ENCODE measurements around the gene SP7. TPM values are rescaled to one million over a fixed set of nuclear protein-coding genes. Genes with fewer than 3 reads are reported as not detected.

Gene SP7
- total and polyA plus RNA-seq, 9 of the 15 experiments (the other 6 are each of a cell fraction or from before 2014, with no cell fraction given), result 0.04 TPM; not detected in 8

- TF ChIP-seq, protein P1, sequence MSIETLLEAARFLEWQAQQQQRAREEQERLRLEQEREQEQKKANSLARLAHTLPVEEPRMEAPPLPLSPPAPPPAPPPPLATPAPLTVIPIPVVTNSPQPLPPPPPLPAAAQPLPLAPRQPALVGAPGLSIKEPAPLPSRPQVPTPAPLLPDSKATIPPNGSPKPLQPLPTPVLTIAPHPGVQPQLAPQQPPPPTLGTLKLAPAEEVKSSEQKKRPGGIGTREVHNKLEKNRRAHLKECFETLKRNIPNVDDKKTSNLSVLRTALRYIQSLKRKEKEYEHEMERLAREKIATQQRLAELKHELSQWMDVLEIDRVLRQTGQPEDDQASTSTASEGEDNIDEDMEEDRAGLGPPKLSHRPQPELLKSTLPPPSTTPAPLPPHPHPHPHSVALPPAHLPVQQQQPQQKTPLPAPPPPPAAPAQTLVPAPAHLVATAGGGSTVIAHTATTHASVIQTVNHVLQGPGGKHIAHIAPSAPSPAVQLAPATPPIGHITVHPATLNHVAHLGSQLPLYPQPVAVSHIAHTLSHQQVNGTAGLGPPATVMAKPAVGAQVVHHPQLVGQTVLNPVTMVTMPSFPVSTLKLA (conservative IDR thresholded peaks at IDR 0.05), result peak in 1 of 2 experiments; percentile 46; a peak in 1 of 4 replicates
- TF ChIP-seq MTA2 (IDR thresholded peaks at IDR 0.05; ENCODE audit: low read depth) (0 out of 2 replicates have a peak, but pooled peaks have one; percentile 25), ETV1 (tag; conservative IDR thresholded peaks at IDR 0.05; ENCODE audit: low read depth) (peak; percentile 87), EP400 (IDR thresholded peaks at IDR 0.05) (peak; percentile 60; the same call in 1 of the 2 replicates), DPF2 (IDR thresholded peaks at IDR 0.05) (peak; percentile 90), MEIS2 (IDR thresholded peaks at IDR 0.05; ENCODE audit: partially characterized antibody) (peak; percentile 98), EGR1 (conservative IDR thresholded peaks at IDR 0.05) (0 out of 2 replicates have a peak, but pooled peaks have one; percentile 16), JUND (IDR thresholded peaks at IDR 0.05; ENCODE audit: borderline replicate concordance, low read depth, low read length) (peak; percentile 33; the same call in 1 of the 2 replicates), JUND (tag; IDR thresholded peaks at IDR 0.05; ENCODE audit: borderline replicate concordance, low read depth, low read length) (peak; percentile 28; the same call in 1 of the 3 replicates), TRIM24 (IDR thresholded peaks at IDR 0.05) (peak in 1 of 2 experiments; percentile 12; a peak in 1 of 4 replicates), LARP7 (IDR thresholded peaks at IDR 0.05) (peak; percentile 96), MLLT1 (IDR thresholded peaks at IDR 0.05) (peak in 1 of 2 experiments; percentile 73; a peak in 1 of 4 replicates), ZNF239 (CRISPR knock-in tag; IDR thresholded peaks at IDR 0.05) (no peak), EP300 (IDR thresholded peaks at IDR 0.05; ENCODE audit: low read length) (peak; percentile 52), POLR2AphosphoS5 (IDR thresholded peaks at IDR 0.05; ENCODE audit: control insufficient read depth, insufficient read depth, low read depth, low read length) (no peak), ZBTB26 (CRISPR knock-in tag; IDR thresholded peaks at IDR 0.05) (0 out of 2 replicates have a peak, but pooled peaks have one; percentile 49), SMARCE1 (IDR thresholded peaks at IDR 0.05) (peak; percentile 82), KAT8 (IDR thresholded peaks at IDR 0.05; ENCODE audit: low read depth) (no peak)
Observed at GRCh38 chr12:53355121-53355520, 19.0 kb upstream of the SP7 start (continued).

All from K562 (cell line).